HEK293 (cell line): ENCODE data around the gene CELF1.

Experiments
- ZBTB8A ChIP-seq: fragments of 450-650 bp; formaldehyde crosslinking; IDR thresholded peaks from 2 replicates; pipeline ENCODE4 v1.5.1; 2016; ENCODE audit warnings: missing biosample characterization, missing genetic modification characterization
- ZNF114 ChIP-seq: fragments of 450-650 bp; formaldehyde crosslinking; IDR thresholded peaks from 2 replicates; pipeline ENCODE4 v1.5.0; 2017; ENCODE audit warnings: missing biosample characterization, missing genetic modification characterization
- ZNF394 ChIP-seq: fragments of 450-650 bp; formaldehyde crosslinking; IDR thresholded peaks from 2 replicates; pipeline ENCODE4 v1.5.1; 2016; ENCODE audit warnings: missing biosample characterization, missing genetic modification characterization, mild to moderate bottlenecking, moderate library complexity, borderline replicate concordance
- TF ChIP-seq, protein P1 (sequence below): fragments of 450-650 bp; formaldehyde crosslinking; IDR thresholded peaks from 2 replicates; pipeline ENCODE4 v1.5.1; 2016; ENCODE audit warnings: missing biosample characterization, missing genetic modification characterization
- TF ChIP-seq, protein P2 (sequence below): fragments of 450-650 bp; formaldehyde crosslinking; IDR thresholded peaks from 2 replicates; pipeline ENCODE4 v1.5.1; 2016; ENCODE audit warnings: missing biosample characterization, missing genetic modification characterization

- TF ChIP-seq ZNF394 (tag by site-specific recombination) (no peak), ZNF114 (tag by site-specific recombination) (no peak), ZBTB8A (no peak)
- TF ChIP-seq, protein P1, sequence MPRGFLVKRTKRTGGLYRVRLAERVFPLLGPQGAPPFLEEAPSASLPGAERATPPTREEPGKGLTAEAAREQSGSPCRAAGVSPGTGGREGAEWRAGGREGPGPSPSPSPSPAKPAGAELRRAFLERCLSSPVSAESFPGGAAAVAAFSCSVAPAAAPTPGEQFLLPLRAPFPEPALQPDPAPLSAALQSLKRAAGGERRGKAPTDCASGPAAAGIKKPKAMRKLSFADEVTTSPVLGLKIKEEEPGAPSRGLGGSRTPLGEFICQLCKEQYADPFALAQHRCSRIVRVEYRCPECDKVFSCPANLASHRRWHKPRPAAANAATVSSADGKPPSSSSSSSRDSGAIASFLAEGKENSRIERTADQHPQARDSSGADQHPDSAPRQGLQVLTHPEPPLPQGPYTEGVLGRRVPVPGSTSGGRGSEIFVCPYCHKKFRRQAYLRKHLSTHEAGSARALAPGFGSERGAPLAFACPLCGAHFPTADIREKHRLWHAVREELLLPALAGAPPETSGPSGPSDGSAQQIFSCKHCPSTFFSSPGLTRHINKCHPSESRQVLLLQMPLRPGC (tag by site-specific recombination): no peak
- TF ChIP-seq, protein P2, sequence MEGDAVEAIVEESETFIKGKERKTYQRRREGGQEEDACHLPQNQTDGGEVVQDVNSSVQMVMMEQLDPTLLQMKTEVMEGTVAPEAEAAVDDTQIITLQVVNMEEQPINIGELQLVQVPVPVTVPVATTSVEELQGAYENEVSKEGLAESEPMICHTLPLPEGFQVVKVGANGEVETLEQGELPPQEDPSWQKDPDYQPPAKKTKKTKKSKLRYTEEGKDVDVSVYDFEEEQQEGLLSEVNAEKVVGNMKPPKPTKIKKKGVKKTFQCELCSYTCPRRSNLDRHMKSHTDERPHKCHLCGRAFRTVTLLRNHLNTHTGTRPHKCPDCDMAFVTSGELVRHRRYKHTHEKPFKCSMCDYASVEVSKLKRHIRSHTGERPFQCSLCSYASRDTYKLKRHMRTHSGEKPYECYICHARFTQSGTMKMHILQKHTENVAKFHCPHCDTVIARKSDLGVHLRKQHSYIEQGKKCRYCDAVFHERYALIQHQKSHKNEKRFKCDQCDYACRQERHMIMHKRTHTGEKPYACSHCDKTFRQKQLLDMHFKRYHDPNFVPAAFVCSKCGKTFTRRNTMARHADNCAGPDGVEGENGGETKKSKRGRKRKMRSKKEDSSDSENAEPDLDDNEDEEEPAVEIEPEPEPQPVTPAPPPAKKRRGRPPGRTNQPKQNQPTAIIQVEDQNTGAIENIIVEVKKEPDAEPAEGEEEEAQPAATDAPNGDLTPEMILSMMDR (tag by site-specific recombination): no peak
Measured at GRCh38 chr11:47592251-47592650, 39.3 kb upstream of the CELF1 start.
